ENCODE measurements around the gene CDC25B.

The CDC25B gene

GRCh38 chr20:3763671-3764601, 32.2 kb upstream of the CDC25B start:
- H3K4me3 ChIP-seq (ENCODE audit: control insufficient read depth in 1 of 7, extremely low read depth in 1 of 7, insufficient read depth in 4 of 7, low read depth in 2 of 7, low read length in 6 of 7) = no peak overlapping the region
- ChIA-PET POLR2A (no interaction called here), CTCF (interaction anchor here (1.3 to 14.5 kb wide), 3 partner anchors 13 to 53 kb away, joined by 3 to 216 read pairs (median 5); no protein-coding TSS in a partner anchor)
- peaks cover 0 to 51% (median 49%) of the 10 kb centered on the region in 4 experiments for H3K4me1 ChIP-seq (ENCODE audit: control extremely low read depth in 1 of 4, control insufficient read depth in 4 of 4, insufficient read depth in 4 of 4, low read length in 3 of 4)
- H3K9me3 ChIP-seq (ENCODE audit: control extremely low read depth in 1 of 5, control insufficient read depth in 4 of 5, insufficient read depth in 2 of 5, low read depth in 1 of 5, low read length in 4 of 5) = no peaks in the 10 kb centered on the region
- H3K27ac ChIP-seq (ENCODE audit: insufficient read depth in 1 of 2, low read depth in 1 of 2, low read length in 2 of 2, poor library complexity in 1 of 2, severe bottlenecking in 2 of 2) = no peak overlapping the region
- WGBS (ENCODE audit: insufficient coverage) = 95% methylated on average over 8 of the region's 8 CpGs
- H3K27me3 ChIP-seq (replicated peaks in 2 of 5; ENCODE audit: control insufficient read depth in 4 of 5, insufficient read depth in 5 of 5, low read length in 4 of 5) = no peaks in the 10 kb centered on the region
- no peak for DNase-seq
- H3K36me3 ChIP-seq (ENCODE audit: control insufficient read depth in 4 of 4, insufficient read depth in 4 of 4, low read length in 3 of 4) = peaks cover 0 to 17% (median 2%) of the 10 kb centered on the region in 4 experiments

- H3K36me3 ChIP-seq (ENCODE audit: control insufficient read depth in 4 of 4, insufficient read depth in 4 of 4, low read length in 3 of 4) = peaks cover 0 to 10% (median 0%) of the 10 kb centered on the region in 4 experiments
- H3K27ac ChIP-seq (ENCODE audit: insufficient read depth in 1 of 2, low read depth in 1 of 2, low read length in 2 of 2, poor library complexity in 1 of 2, severe bottlenecking in 2 of 2) = no peak overlapping the region
- peaks cover 0 to 56% (median 51%) of the 10 kb centered on the region in 4 experiments for H3K4me1 ChIP-seq (ENCODE audit: control extremely low read depth in 1 of 4, control insufficient read depth in 4 of 4, insufficient read depth in 4 of 4, low read length in 3 of 4)
- 100% methylated on average over 1 of the region's 3 CpGs for WGBS (ENCODE audit: insufficient coverage)
- no peak overlapping the region for H3K4me3 ChIP-seq (ENCODE audit: control insufficient read depth in 1 of 7, extremely low read depth in 1 of 7, insufficient read depth in 4 of 7, low read depth in 2 of 7, low read length in 6 of 7)
- CTCF ChIA-PET = interaction anchor here (1.3 to 14.5 kb wide), 5 partner anchors 11 to 54 kb away, joined by 3 to 216 read pairs (median 5); no protein-coding TSS in a partner anchor
- no peak for DNase-seq
- H3K27me3 ChIP-seq (replicated peaks in 2 of 5; ENCODE audit: control insufficient read depth in 4 of 5, insufficient read depth in 5 of 5, low read length in 4 of 5) = no peaks in the 10 kb centered on the region
- POLR2A ChIA-PET = no interaction called here
- H3K9me3 ChIP-seq (ENCODE audit: control extremely low read depth in 1 of 5, control insufficient read depth in 4 of 5, insufficient read depth in 2 of 5, low read depth in 1 of 5, low read length in 4 of 5) = no peaks in the 10 kb centered on the region
Observed at GRCh38 chr20:3764659-3765058, 31.5 kb upstream of the CDC25B start.

GRCh38 chr20:3765171-3765882, 30.8 kb upstream of the CDC25B start:
- ChIA-PET POLR2A (no interaction called here), CTCF (interaction anchor here (1.4 to 14.5 kb wide), 5 partner anchors 10 to 54 kb away, joined by 3 to 216 read pairs (median 7); no protein-coding TSS in a partner anchor)
- Histone ChIP-seq H3K36me3 (ENCODE audit: control insufficient read depth in 4 of 4, insufficient read depth in 4 of 4, low read length in 3 of 4) (peaks cover 0 to 8% (median 0%) of the 10 kb centered on the region in 4 experiments), H3K4me1 (ENCODE audit: control extremely low read depth in 1 of 4, control insufficient read depth in 4 of 4, insufficient read depth in 4 of 4, low read length in 3 of 4) (peaks cover 0 to 63% (median 49%) of the 10 kb centered on the region in 4 experiments), H3K9me3 (ENCODE audit: control extremely low read depth in 1 of 5, control insufficient read depth in 4 of 5, insufficient read depth in 2 of 5, low read depth in 1 of 5, low read length in 4 of 5) (no peaks in the 10 kb centered on the region), H3K4me3 (ENCODE audit: control insufficient read depth in 1 of 7, extremely low read depth in 1 of 7, insufficient read depth in 4 of 7, low read depth in 2 of 7, low read length in 6 of 7) (no peak overlapping the region), H3K27me3 (replicated peaks in 2 of 5; ENCODE audit: control insufficient read depth in 4 of 5, insufficient read depth in 5 of 5, low read length in 4 of 5) (no peaks in the 10 kb centered on the region), H3K27ac (ENCODE audit: insufficient read depth in 1 of 2, low read depth in 1 of 2, low read length in 2 of 2, poor library complexity in 1 of 2, severe bottlenecking in 2 of 2) (no peak overlapping the region)
- 83% methylated on average over 3 of the region's 3 CpGs for WGBS (ENCODE audit: insufficient coverage)
- no peak for DNase-seq

- POLR2A ChIA-PET = no interaction called here
- H3K4me3 ChIP-seq (ENCODE audit: control insufficient read depth in 1 of 7, extremely low read depth in 1 of 7, insufficient read depth in 4 of 7, low read depth in 2 of 7, low read length in 6 of 7) = peak overlapping the region in 5 of 7 experiments; percentile 64 to 89 (median 79)
- no peaks in the 10 kb centered on the region for H3K9me3 ChIP-seq (ENCODE audit: control extremely low read depth in 1 of 5, control insufficient read depth in 4 of 5, insufficient read depth in 2 of 5, low read depth in 1 of 5, low read length in 4 of 5)
- peaks cover 0 to 6% (median 0%) of the 10 kb centered on the region in 4 experiments for H3K36me3 ChIP-seq (ENCODE audit: control insufficient read depth in 4 of 4, insufficient read depth in 4 of 4, low read length in 3 of 4)
- CTCF ChIA-PET = interaction anchor here (1.0 to 14.5 kb wide), 4 partner anchors 9 to 50 kb away, joined by 3 to 216 read pairs (median 10); no protein-coding TSS in a partner anchor
- H3K27ac ChIP-seq (ENCODE audit: insufficient read depth in 1 of 2, low read depth in 1 of 2, low read length in 2 of 2, poor library complexity in 1 of 2, severe bottlenecking in 2 of 2) = no peak overlapping the region
- no peak for DNase-seq
- peaks cover 2 to 63% (median 37%) of the 10 kb centered on the region in 4 experiments for H3K4me1 ChIP-seq (ENCODE audit: control extremely low read depth in 1 of 4, control insufficient read depth in 4 of 4, insufficient read depth in 4 of 4, low read length in 3 of 4)
- WGBS (ENCODE audit: insufficient coverage) = 18% methylated on average over 5 of the region's 9 CpGs
- no peaks in the 10 kb centered on the region for H3K27me3 ChIP-seq (replicated peaks in 2 of 5; ENCODE audit: control insufficient read depth in 4 of 5, insufficient read depth in 5 of 5, low read length in 4 of 5)
Observed at GRCh38 chr20:3766422-3767109, 29.5 kb upstream of the CDC25B start.

GRCh38 chr20:3767110-3767426, 29.0 kb upstream of the CDC25B start:
- Histone ChIP-seq H3K27me3 (replicated peaks in 2 of 5; ENCODE audit: control insufficient read depth in 4 of 5, insufficient read depth in 5 of 5, low read length in 4 of 5) (no peaks in the 10 kb centered on the region), H3K9me3 (ENCODE audit: control extremely low read depth in 1 of 5, control insufficient read depth in 4 of 5, insufficient read depth in 2 of 5, low read depth in 1 of 5, low read length in 4 of 5) (no peaks in the 10 kb centered on the region), H3K27ac (ENCODE audit: insufficient read depth in 1 of 2, low read depth in 1 of 2, low read length in 2 of 2, poor library complexity in 1 of 2, severe bottlenecking in 2 of 2) (no peak overlapping the region), H3K36me3 (ENCODE audit: control insufficient read depth in 4 of 4, insufficient read depth in 4 of 4, low read length in 3 of 4) (peaks cover 0 to 3% (median 0%) of the 10 kb centered on the region in 4 experiments), H3K4me3 (ENCODE audit: control insufficient read depth in 1 of 7, extremely low read depth in 1 of 7, insufficient read depth in 4 of 7, low read depth in 2 of 7, low read length in 6 of 7) (peak overlapping the region; percentile 37 to 89 (median 68)), H3K4me1 (ENCODE audit: control extremely low read depth in 1 of 4, control insufficient read depth in 4 of 4, insufficient read depth in 4 of 4, low read length in 3 of 4) (peaks cover 2 to 63% (median 35%) of the 10 kb centered on the region in 4 experiments)
- POLR2A ChIA-PET = no interaction called here
- CTCF ChIA-PET = interaction anchor here (1.0 to 14.5 kb wide), 4 partner anchors 9 to 51 kb away, joined by 3 to 216 read pairs (median 10); no protein-coding TSS in a partner anchor
- WGBS (ENCODE audit: insufficient coverage) = 1% methylated on average over 10 of the region's 21 CpGs
- DNase-seq = peak in 1 of 3 donors; percentile 49

- H3K36me3 ChIP-seq (ENCODE audit: control insufficient read depth in 4 of 4, insufficient read depth in 4 of 4, low read length in 3 of 4) = peaks cover 0 to 3% (median 0%) of the 10 kb centered on the region in 4 experiments
- peak; percentile 96 to 98 (median 98) for DNase-seq
- H3K27me3 ChIP-seq (replicated peaks in 2 of 5; ENCODE audit: control insufficient read depth in 4 of 5, insufficient read depth in 5 of 5, low read length in 4 of 5) = no peaks in the 10 kb centered on the region
- peak within 1 kb of the TSS; percentile 37 to 89 (median 68) for H3K4me3 ChIP-seq (ENCODE audit: control insufficient read depth in 1 of 7, extremely low read depth in 1 of 7, insufficient read depth in 4 of 7, low read depth in 2 of 7, low read length in 6 of 7)
- H3K27ac ChIP-seq (ENCODE audit: insufficient read depth in 1 of 2, low read depth in 1 of 2, low read length in 2 of 2, poor library complexity in 1 of 2, severe bottlenecking in 2 of 2) = peak within 1 kb of the TSS; percentile 72 to 90
- H3K4me1 ChIP-seq (ENCODE audit: control extremely low read depth in 1 of 4, control insufficient read depth in 4 of 4, insufficient read depth in 4 of 4, low read length in 3 of 4) = peaks cover 2 to 63% (median 35%) of the 10 kb centered on the region in 4 experiments
- 0% methylated on average over 58 of the region's 80 CpGs for WGBS (ENCODE audit: insufficient coverage)
- CTCF ChIA-PET = interaction anchor here (0.7 to 14.5 kb wide), 13 partner anchors 11 to 89 kb away, joined by 3 to 216 read pairs (median 4); partner anchors contain the start of genes AP5S1, CDC25B and SPEF1
- no peaks in the 10 kb centered on the region for H3K9me3 ChIP-seq (ENCODE audit: control extremely low read depth in 1 of 5, control insufficient read depth in 4 of 5, insufficient read depth in 2 of 5, low read depth in 1 of 5, low read length in 4 of 5)
- POLR2A ChIA-PET = no interaction called here
Observed at GRCh38 chr20:3767427-3768341, 28.4 kb upstream of the CDC25B start, which contains the start of gene ADISSP. Gene ADISSP (minus strand): TSS chr20:3767753. CDS start chr20:3760100, 7,653 bp downstream.
